ENCODE results near the gene ADGRD1. TPM values are rescaled to one million over a fixed set of nuclear protein-coding genes. Genes with fewer than 3 reads are reported as not detected.

The ADGRD1 gene
- total and polyA plus RNA-seq, 3 experiments from 2014 or later = 1.1 to 1.3 TPM; not detected in 1

GRCh38 chr12:131100031-131100674 is 146.4 kb downstream of the ADGRD1 start:
- no peaks in the 10 kb centered on the region for H3K27me3 ChIP-seq (ENCODE audit: insufficient read depth, low read length, poor library complexity, severe bottlenecking)
- H3K9me3 ChIP-seq (ENCODE audit: low read length) = no peaks in the 10 kb centered on the region
- no peak for DNase-seq
- POLR2A ChIA-PET = no interaction called here
- CTCF ChIA-PET = no interaction called here
- H3K4me3 ChIP-seq (ENCODE audit: low read length) = no peak overlapping the region
- Mint-ChIP-seq H3K4me1 (peaks cover 5 to 6% (median 6%) of the 10 kb centered on the region in 3 donors), H3K36me3 (no peaks in the 10 kb centered on the region), H3K27ac (no peak overlapping the region), H3K4me3 (no peak overlapping the region), H3K9me3 (no peaks in the 10 kb centered on the region), H3K27me3 (peaks cover 5 to 7% of the 10 kb centered on the region in 2 donors)
- no peak overlapping the region for H3K27ac ChIP-seq (ENCODE audit: low read depth, low read length)
- peaks cover 4% of the 10 kb centered on the region for H3K4me1 ChIP-seq (ENCODE audit: insufficient read depth, low read length)
- no peaks in the 10 kb centered on the region for H3K36me3 ChIP-seq (ENCODE audit: insufficient read depth, low read length)

- no peak overlapping the region for H3K4me3 ChIP-seq (ENCODE audit: low read length)
- POLR2A ChIA-PET = no interaction called here
- no peak overlapping the region for H3K27ac ChIP-seq (ENCODE audit: low read depth, low read length)
- peaks cover 10% of the 10 kb centered on the region for H3K4me1 ChIP-seq (ENCODE audit: insufficient read depth, low read length)
- no peaks in the 10 kb centered on the region for H3K36me3 ChIP-seq (ENCODE audit: insufficient read depth, low read length)
- no peaks in the 10 kb centered on the region for H3K9me3 ChIP-seq (ENCODE audit: low read length)
- Mint-ChIP-seq H3K9me3 (no peaks in the 10 kb centered on the region), H3K4me3 (no peak overlapping the region), H3K27me3 (peaks cover 3 to 9% of the 10 kb centered on the region in 2 donors), H3K36me3 (no peaks in the 10 kb centered on the region), H3K4me1 (peaks cover 11 to 15% (median 13%) of the 10 kb centered on the region in 3 donors), H3K27ac (no peak overlapping the region)
- peak in 1 of 5 donors; percentile 3 for DNase-seq
- H3K27me3 ChIP-seq (ENCODE audit: insufficient read depth, low read length, poor library complexity, severe bottlenecking) = no peaks in the 10 kb centered on the region
- CTCF ChIA-PET = no interaction called here
These were observed 147.3 kb downstream of the ADGRD1 start for GRCh38 chr12:131101006-131101405.

GRCh38 chr12:131101703-131102492 is 148.2 kb downstream of the ADGRD1 start:
- H3K4me1 ChIP-seq (ENCODE audit: insufficient read depth, low read length) = peaks cover 16% of the 10 kb centered on the region
- no peak for DNase-seq
- H3K4me3 Mint-ChIP-seq = no peak overlapping the region
- no peaks in the 10 kb centered on the region for H3K9me3 ChIP-seq (ENCODE audit: low read length)
- H3K4me3 ChIP-seq (ENCODE audit: low read length) = no peak overlapping the region
- H3K27ac Mint-ChIP-seq = no peak overlapping the region
- no peaks in the 10 kb centered on the region for H3K36me3 Mint-ChIP-seq
- H3K27me3 ChIP-seq (ENCODE audit: insufficient read depth, low read length, poor library complexity, severe bottlenecking) = no peaks in the 10 kb centered on the region
- ChIA-PET CTCF (no interaction called here), POLR2A (no interaction called here)
- H3K36me3 ChIP-seq (ENCODE audit: insufficient read depth, low read length) = no peaks in the 10 kb centered on the region
- no peak overlapping the region for H3K27ac ChIP-seq (ENCODE audit: low read depth, low read length)
- peaks cover 14 to 19% (median 17%) of the 10 kb centered on the region in 3 donors for H3K4me1 Mint-ChIP-seq
- H3K27me3 Mint-ChIP-seq = peaks cover 3 to 9% of the 10 kb centered on the region in 2 donors
- no peaks in the 10 kb centered on the region for H3K9me3 Mint-ChIP-seq

- no peaks in the 10 kb centered on the region for H3K36me3 ChIP-seq (ENCODE audit: insufficient read depth, low read length)
- no peak overlapping the region for H3K4me3 ChIP-seq (ENCODE audit: low read length)
- Mint-ChIP-seq H3K4me3 (no peak overlapping the region), H3K36me3 (no peaks in the 10 kb centered on the region), H3K9me3 (no peaks in the 10 kb centered on the region), H3K4me1 (peaks cover 14 to 19% (median 17%) of the 10 kb centered on the region in 3 donors), H3K27me3 (peaks cover 3 to 9% of the 10 kb centered on the region in 2 donors), H3K27ac (no peak overlapping the region)
- no peak for DNase-seq
- H3K27ac ChIP-seq (ENCODE audit: low read depth, low read length) = no peak overlapping the region
- H3K9me3 ChIP-seq (ENCODE audit: low read length) = no peaks in the 10 kb centered on the region
- no peaks in the 10 kb centered on the region for H3K27me3 ChIP-seq (ENCODE audit: insufficient read depth, low read length, poor library complexity, severe bottlenecking)
- POLR2A ChIA-PET = no interaction called here
- peaks cover 16% of the 10 kb centered on the region for H3K4me1 ChIP-seq (ENCODE audit: insufficient read depth, low read length)
- CTCF ChIA-PET = no interaction called here
These were observed 148.8 kb downstream of the ADGRD1 start for GRCh38 chr12:131102493-131102931.

- Histone ChIP-seq H3K27me3 (ENCODE audit: insufficient read depth, low read length, poor library complexity, severe bottlenecking) (no peaks in the 10 kb centered on the region), H3K27ac (ENCODE audit: low read depth, low read length) (no peak overlapping the region), H3K4me3 (ENCODE audit: low read length) (no peak overlapping the region), H3K9me3 (ENCODE audit: low read length) (no peaks in the 10 kb centered on the region), H3K4me1 (ENCODE audit: insufficient read depth, low read length) (peaks cover 16% of the 10 kb centered on the region), H3K36me3 (ENCODE audit: insufficient read depth, low read length) (no peaks in the 10 kb centered on the region)
- H3K4me1 Mint-ChIP-seq = peaks cover 14 to 19% (median 17%) of the 10 kb centered on the region in 3 donors
- no peak for DNase-seq
- peaks cover 3 to 9% of the 10 kb centered on the region in 2 donors for H3K27me3 Mint-ChIP-seq
- no peaks in the 10 kb centered on the region for H3K36me3 Mint-ChIP-seq
- POLR2A ChIA-PET = no interaction called here
- H3K4me3 Mint-ChIP-seq = no peak overlapping the region
- CTCF ChIA-PET = interaction anchor here (3.9 kb wide), 1 partner anchor 29 kb away, joined by 39 read pairs; no protein-coding TSS in a partner anchor
- H3K27ac Mint-ChIP-seq = no peak overlapping the region
- H3K9me3 Mint-ChIP-seq = no peaks in the 10 kb centered on the region
These were observed 149.4 kb downstream of the ADGRD1 start for GRCh38 chr12:131102991-131103668.

- Mint-ChIP-seq H3K36me3 (no peaks in the 10 kb centered on the region), H3K9me3 (no peaks in the 10 kb centered on the region), H3K4me1 (peaks cover 14 to 19% (median 17%) of the 10 kb centered on the region in 3 donors), H3K4me3 (no peak overlapping the region), H3K27me3 (peaks cover 3 to 9% of the 10 kb centered on the region in 2 donors), H3K27ac (no peak overlapping the region)
- CTCF ChIA-PET = interaction anchor here (0.6 to 3.9 kb wide), 11 partner anchors 8 to 846 kb away, joined by 3 to 39 read pairs (median 4); partner anchors contain the start of gene EP400
- peaks cover 16% of the 10 kb centered on the region for H3K4me1 ChIP-seq (ENCODE audit: insufficient read depth, low read length)
- no peak overlapping the region for H3K27ac ChIP-seq (ENCODE audit: low read depth, low read length)
- H3K9me3 ChIP-seq (ENCODE audit: low read length) = no peaks in the 10 kb centered on the region
- no peaks in the 10 kb centered on the region for H3K36me3 ChIP-seq (ENCODE audit: insufficient read depth, low read length)
- no peaks in the 10 kb centered on the region for H3K27me3 ChIP-seq (ENCODE audit: insufficient read depth, low read length, poor library complexity, severe bottlenecking)
- no peak for DNase-seq
- no peak overlapping the region for H3K4me3 ChIP-seq (ENCODE audit: low read length)
- POLR2A ChIA-PET = no interaction called here
These were observed 150.2 kb downstream of the ADGRD1 start for GRCh38 chr12:131103669-131104462.

- ChIA-PET POLR2A (no interaction called here), CTCF (interaction anchor here (0.6 to 3.9 kb wide), 15 partner anchors 8 to 845 kb away, joined by 3 to 39 read pairs (median 4); partner anchors contain the start of gene EP400)
These were observed 151.0 kb downstream of the ADGRD1 start for GRCh38 chr12:131104463-131105350.

More at GRCh38 chr12:131104463-131105350, 151.0 kb downstream of the ADGRD1 start:
- Mint-ChIP-seq H3K27me3 (peaks cover 3 to 9% of the 10 kb centered on the region in 2 donors), H3K9me3 (peaks cover 0 to 3% (median 0%) of the 10 kb centered on the region in 5 donors), H3K4me3 (peak overlapping the region in 6 of 7 donors; percentile 44 to 84 (median 66)), H3K4me1 (peaks cover 14 to 19% (median 17%) of the 10 kb centered on the region in 3 donors), H3K36me3 (no peaks in the 10 kb centered on the region), H3K27ac (peak overlapping the region in 4 of 8 donors; percentile 21 to 85 (median 73))
- no peaks in the 10 kb centered on the region for H3K27me3 ChIP-seq (ENCODE audit: insufficient read depth, low read length, poor library complexity, severe bottlenecking)
- no peak overlapping the region for H3K27ac ChIP-seq (ENCODE audit: low read depth, low read length)
- DNase-seq = peak; percentile 54 to 77 (median 62)
- H3K36me3 ChIP-seq (ENCODE audit: insufficient read depth, low read length) = no peaks in the 10 kb centered on the region
- no peak overlapping the region for H3K4me3 ChIP-seq (ENCODE audit: low read length)
- H3K4me1 ChIP-seq (ENCODE audit: insufficient read depth, low read length) = peaks cover 16% of the 10 kb centered on the region
- no peaks in the 10 kb centered on the region for H3K9me3 ChIP-seq (ENCODE audit: low read length)

All from CD8-positive, alpha-beta memory T cell (primary cell).